ENCODE measurements around the gene ZKSCAN2. TPM values are rescaled to one million over a fixed set of nuclear protein-coding genes. Genes with fewer than 3 reads are reported as not detected.

ZKSCAN2 gene
- total and polyA plus RNA-seq, 8 donors = 4.4 to 11.0 (median 9.8) TPM

DNA sequence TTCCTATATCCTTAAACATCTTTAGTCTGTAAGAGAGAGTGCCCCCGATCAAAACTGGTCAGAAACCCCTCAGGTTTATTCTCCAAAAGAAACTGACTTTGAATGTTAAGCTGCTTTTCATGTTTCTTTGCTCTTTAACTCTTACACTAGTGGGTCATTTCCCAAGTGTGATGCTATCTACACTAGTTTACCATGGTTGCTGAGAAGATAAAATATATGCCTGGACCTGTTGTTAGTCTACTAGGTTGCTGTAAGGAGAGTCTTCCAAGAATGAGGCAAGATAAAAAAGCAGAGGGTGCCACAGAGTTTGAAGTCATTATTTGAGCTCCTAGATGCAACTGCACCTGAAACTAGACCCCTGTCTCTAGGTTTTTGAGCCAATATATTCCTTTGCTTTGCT, 12.2 kb upstream of the ZKSCAN2 start:
- H3K27me3 ChIP-seq = no peaks in the 10 kb centered on the region
- no peaks in the 10 kb centered on the region for H3K4me1 ChIP-seq
- intact Hi-C loops (cut with DNase I) = no loop called here
- no peaks in the 10 kb centered on the region for H3K9me3 ChIP-seq
- H3K27ac ChIP-seq = no peak overlapping the region
- no peak overlapping the region for H3K4me3 ChIP-seq
- DNase-seq (no peak), ATAC-seq (no peak)
- H3K36me3 ChIP-seq = no peaks in the 10 kb centered on the region
- TF ChIP-seq, protein P1, sequence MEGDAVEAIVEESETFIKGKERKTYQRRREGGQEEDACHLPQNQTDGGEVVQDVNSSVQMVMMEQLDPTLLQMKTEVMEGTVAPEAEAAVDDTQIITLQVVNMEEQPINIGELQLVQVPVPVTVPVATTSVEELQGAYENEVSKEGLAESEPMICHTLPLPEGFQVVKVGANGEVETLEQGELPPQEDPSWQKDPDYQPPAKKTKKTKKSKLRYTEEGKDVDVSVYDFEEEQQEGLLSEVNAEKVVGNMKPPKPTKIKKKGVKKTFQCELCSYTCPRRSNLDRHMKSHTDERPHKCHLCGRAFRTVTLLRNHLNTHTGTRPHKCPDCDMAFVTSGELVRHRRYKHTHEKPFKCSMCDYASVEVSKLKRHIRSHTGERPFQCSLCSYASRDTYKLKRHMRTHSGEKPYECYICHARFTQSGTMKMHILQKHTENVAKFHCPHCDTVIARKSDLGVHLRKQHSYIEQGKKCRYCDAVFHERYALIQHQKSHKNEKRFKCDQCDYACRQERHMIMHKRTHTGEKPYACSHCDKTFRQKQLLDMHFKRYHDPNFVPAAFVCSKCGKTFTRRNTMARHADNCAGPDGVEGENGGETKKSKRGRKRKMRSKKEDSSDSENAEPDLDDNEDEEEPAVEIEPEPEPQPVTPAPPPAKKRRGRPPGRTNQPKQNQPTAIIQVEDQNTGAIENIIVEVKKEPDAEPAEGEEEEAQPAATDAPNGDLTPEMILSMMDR (IDR thresholded peaks at IDR 0.05) = no peak

DNA sequence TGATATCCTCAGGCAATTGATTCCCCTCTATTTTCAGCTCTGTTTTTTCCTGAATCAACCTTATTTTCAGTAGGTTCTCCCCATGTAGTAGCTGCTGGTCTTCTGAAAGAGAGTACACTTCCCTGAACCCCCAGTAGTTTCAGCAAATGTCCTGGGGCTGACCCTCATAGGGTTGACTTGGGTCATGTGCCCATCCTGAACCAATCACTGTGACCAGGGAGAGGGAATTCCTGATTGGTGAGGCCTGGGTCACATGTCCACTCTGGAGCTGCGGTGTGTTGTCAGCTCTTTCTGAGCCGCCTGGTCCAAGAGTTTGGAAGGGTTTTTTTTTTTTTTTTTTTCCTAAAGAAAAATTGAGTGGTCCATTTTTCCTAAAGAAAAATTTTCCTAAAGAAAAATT, 8.3 kb upstream of the ZKSCAN2 start:
- no peak overlapping the region for H3K4me3 ChIP-seq
- no peak for DNase-seq
- TF ChIP-seq, protein P1 (IDR thresholded peaks at IDR 0.05) = no peak
- intact Hi-C loops (cut with DNase I) = no loop called here
- H3K27ac ChIP-seq = no peak overlapping the region
- peaks cover 0 to 12% of the 10 kb centered on the region in 2 donors for H3K36me3 ChIP-seq
- ATAC-seq = no peak
- H3K9me3 ChIP-seq = no peaks in the 10 kb centered on the region
- no peaks in the 10 kb centered on the region for H3K4me1 ChIP-seq
- H3K27me3 ChIP-seq = no peaks in the 10 kb centered on the region

DNA sequence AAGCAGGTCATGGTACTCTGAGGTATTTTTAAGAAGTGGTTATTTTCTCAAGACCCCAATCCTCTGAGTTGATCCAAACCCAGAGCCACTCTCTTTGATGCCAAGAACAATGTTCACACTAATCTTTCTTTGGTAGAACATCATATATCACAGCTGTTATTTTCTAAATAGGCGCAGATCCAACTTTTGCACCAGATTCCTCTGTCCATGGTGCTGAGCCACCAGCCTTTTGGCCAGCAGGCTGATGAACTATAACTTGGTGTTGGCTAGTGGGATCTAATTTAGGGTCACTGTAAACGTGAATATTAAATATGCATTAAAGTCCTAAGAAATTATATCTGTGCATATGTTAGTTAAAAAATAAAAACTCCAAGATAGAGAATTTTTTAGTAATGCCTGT, 7.0 kb upstream of the ZKSCAN2 start:
- DNase-seq (peak in 2 of 4 donors; percentile 9 to 24), ATAC-seq (no peak)
- H3K27me3 ChIP-seq = no peaks in the 10 kb centered on the region
- H3K4me1 ChIP-seq = peaks cover 0 to under 1% of the 10 kb centered on the region in 2 donors
- intact Hi-C loops (cut with DNase I) = no loop called here
- H3K36me3 ChIP-seq = peaks cover 0 to 12% of the 10 kb centered on the region in 2 donors
- TF ChIP-seq, protein P1 (IDR thresholded peaks at IDR 0.05) = no peak
- H3K27ac ChIP-seq = no peak overlapping the region
- no peaks in the 10 kb centered on the region for H3K9me3 ChIP-seq
- no peak overlapping the region for H3K4me3 ChIP-seq

DNA sequence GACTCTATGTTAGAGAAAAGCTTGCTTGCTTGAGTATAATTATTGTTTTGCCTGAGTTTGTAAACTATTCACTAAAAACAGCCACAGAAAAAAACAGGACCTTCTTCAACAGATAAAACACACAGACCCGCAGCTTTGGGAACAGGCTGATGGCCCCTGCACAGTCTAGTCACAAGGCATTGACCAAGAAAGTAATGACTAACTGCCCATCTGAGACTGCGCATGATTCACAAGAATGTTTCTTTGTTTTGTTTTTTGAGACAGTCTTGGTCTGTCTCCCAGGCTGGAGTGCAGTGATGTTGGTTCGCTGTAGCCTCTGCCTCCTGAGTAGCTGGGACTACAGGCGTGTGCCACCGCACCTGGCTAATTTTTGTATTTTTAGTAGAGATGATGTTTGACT, 2.8 kb upstream of the ZKSCAN2 start:
- intact Hi-C loops (cut with DNase I) = no loop called here
- Histone ChIP-seq H3K9me3 (no peaks in the 10 kb centered on the region), H3K4me1 (peaks cover 13 to 33% of the 10 kb centered on the region in 2 donors), H3K27me3 (no peaks in the 10 kb centered on the region), H3K36me3 (peaks cover 0 to 12% of the 10 kb centered on the region in 2 donors), H3K4me3 (no peak overlapping the region), H3K27ac (no peak overlapping the region)
- DNase-seq (no peak), ATAC-seq (no peak)
- TF ChIP-seq, protein P1 (IDR thresholded peaks at IDR 0.05) = no peak

DNA sequence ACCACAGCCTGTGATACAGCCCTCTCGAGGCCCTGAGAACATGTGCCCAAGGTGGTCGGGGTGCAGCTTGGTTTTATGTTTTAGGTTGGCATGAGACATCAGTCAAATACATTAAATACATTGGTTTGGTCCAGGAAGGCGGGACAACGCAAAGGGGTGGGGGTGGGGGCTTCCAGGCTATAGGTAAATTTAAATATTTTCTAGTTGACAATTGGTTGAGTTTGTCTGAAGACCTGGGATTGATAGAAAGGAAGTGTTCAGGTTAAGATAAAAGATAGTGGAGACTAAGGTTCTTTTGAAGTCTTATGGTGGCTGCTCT, 1.2 kb upstream of the ZKSCAN2 start:
- H3K4me3 ChIP-seq = peak overlapping the region in 1 of 2 donors; percentile 82
- H3K27ac ChIP-seq = peak overlapping the region in 1 of 2 donors; percentile 98
- TF ChIP-seq, protein P1 (IDR thresholded peaks at IDR 0.05) = no peak
- H3K27me3 ChIP-seq = no peaks in the 10 kb centered on the region
- H3K4me1 ChIP-seq = peaks cover 13 to 35% of the 10 kb centered on the region in 2 donors
- intact Hi-C loops (cut with DNase I) = no loop called here
- DNase-seq = no peak
- peaks cover 0 to 14% of the 10 kb centered on the region in 2 donors for H3K36me3 ChIP-seq
- no peak for ATAC-seq
- no peaks in the 10 kb centered on the region for H3K9me3 ChIP-seq
